NCI-H2196 (cell line): ENCODE measurements around the gene ANAPC1.
"Not testable (repeated sequence)": the region's sequence is repeated elsewhere in the genome, so short reads cannot be mapped to it uniquely, and the experiment has no call there.

Experiments used
- DNase-seq: peaks from one replicate; lab custom pipeline; 2025; ENCODE audit not compliant: unreplicated experiment; lab: John Stamatoyannopoulos, UW

The ANAPC1 gene

DNA sequence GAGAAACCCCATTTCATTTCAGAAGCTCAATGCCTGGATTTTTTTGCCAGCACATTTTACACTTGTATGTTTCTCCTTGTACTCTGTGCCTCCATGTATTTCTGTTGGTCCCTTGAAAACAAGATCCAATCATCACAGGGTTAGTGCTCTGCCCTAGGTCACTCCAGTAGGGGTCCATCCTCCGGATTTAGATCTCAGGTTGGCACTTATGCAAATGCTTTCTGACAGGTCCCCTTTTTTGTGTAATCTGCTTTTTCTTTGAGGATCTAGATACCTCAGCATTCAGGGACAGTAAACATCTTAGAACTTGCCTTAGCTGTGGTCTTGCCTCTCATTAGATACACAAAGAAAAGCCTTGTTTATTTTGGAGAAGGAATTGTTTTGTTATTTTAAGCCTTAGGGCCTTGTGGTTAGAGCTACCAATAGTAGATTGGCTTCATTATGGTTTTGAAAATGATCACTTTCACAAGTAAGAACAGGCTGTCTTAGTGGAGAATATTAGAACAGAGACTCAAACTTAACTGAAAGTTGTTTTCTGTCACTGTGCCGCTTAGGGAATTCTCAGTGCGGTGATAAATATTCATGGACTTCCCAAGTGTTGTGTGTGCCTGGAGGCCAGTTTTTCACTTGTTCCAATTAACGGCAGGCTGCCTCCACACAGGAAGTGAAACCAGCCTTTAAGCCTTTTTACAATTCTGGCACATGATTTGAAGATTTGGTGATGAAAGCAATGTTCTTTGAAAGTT lies 22.2 kb upstream of the ANAPC1 start:
- no peak for DNase-seq

DNA sequence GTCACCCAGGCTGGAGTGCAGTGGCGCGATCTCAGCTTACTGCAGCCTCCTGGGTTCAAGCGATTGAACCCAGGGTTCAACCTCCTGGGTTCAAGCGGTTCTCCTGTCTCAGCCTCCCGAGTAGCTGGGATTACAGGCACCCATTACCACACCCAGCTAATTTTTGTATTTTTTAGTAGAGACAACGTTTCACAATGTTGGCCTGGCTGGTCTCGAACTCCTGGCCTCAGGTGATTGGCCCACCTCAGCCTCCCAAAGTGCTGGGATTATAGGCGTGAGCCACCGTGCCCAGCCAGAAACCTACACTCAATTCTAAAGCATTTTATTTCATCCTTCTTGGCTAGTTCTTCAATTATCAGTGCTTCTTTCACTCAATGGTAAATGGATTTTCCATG lies 21.5 kb upstream of the ANAPC1 start:
- not testable (repeated sequence) for DNase-seq

GRCh38 chr2:111904726-111905474 lies 20.9 kb upstream of the ANAPC1 start:
- no peak for DNase-seq

- no peak for DNase-seq
These were observed 20.0 kb upstream of the ANAPC1 start for GRCh38 chr2:111903930-111904439.

DNA sequence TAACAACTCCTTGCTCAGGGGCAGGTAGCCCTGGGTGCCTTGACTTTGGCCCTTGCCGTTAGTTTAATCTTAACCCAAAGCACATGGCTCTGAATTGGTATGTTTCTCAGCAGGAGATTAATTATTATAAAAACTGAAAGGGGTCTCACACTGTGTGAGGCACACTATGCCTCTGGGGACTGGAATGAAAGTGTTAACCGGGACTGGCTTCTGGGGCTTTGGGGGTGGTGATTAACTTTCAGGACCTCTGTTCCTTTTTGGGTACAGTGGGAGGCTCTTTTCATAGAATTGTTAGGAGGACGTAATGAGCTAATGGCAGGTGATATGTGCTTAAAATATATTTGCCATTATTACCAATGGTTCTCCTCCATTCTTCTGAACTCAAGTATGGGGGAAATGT lies 19.5 kb upstream of the ANAPC1 start:
- no peak for DNase-seq

DNA sequence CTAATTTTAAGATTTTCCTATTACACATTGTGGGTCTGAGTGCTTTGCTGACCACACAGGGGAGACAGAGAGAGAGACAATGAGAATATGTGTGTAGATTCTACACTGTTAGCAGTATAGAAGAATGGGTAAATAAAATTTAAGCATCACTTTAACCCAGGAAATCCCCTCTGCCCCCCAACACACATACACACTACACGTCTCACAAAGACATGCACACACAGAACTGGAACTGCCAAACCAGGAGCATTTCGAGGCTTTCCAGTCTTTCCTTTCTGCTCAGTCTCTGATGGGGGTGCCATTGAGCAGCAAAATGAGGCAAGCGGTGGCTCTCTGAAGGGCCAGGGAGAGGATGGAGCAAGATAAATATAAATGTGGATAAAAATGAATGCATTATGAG lies 16.9 kb upstream of the ANAPC1 start:
- DNase-seq, result peak; percentile 56

- no peak for DNase-seq
These were observed 14.9 kb upstream of the ANAPC1 start for GRCh38 chr2:111898703-111899514.

- DNase-seq, result peak; percentile 81
These were observed 14.1 kb upstream of the ANAPC1 start, which contains the start of gene MERTK for GRCh38 chr2:111897924-111898702. TSS of gene MERTK (plus strand) at chr2:111898607. CDS start at chr2:111898736, 129 bp downstream.

DNA sequence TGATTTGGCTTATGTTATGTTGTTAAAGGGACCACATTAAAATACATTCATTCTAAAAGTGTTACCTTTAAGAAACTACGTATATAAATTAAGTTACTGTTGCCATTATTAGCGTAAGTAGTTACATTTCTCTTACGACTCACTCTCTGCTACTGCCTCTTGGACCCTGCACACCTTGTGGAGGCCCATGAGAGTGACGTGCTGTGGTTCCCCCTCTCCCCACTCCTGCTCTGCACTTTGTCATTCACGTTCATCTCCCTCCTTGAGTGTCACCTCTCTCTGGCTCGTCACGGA lies 13.6 kb upstream of the ANAPC1 start:
- DNase-seq, result no peak

DNA sequence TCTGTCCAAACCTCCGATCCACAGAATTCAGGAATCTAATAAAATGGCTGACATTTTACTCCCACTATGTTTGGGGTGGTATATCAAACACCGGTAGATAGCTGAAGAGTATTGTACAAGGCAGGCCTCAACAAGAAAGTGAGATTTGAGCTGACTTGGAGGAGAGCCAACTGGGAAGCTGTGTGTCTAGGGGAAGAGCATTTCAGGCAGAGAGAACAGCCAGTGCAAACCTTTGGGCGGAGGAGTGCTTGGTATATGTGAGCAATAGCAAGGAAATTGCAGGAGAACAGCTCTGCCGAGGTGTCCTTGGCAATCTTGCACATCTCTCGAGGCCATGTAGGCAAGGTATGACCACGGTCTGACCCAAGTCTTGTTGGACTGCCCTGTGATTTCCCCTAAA lies 12.6 kb upstream of the ANAPC1 start:
- DNase-seq, result peak; percentile 33

- DNase-seq, result no peak
These were observed 12.0 kb upstream of the ANAPC1 start for GRCh38 chr2:111896024-111896423.

- DNase-seq, result peak; percentile 47
These were observed 585 bp upstream of the ANAPC1 start for GRCh38 chr2:111884592-111884964.

- DNase-seq, result not testable (repeated sequence)
These were observed 11.2 kb downstream of the ANAPC1 start for GRCh38 chr2:111872806-111873205.

DNA sequence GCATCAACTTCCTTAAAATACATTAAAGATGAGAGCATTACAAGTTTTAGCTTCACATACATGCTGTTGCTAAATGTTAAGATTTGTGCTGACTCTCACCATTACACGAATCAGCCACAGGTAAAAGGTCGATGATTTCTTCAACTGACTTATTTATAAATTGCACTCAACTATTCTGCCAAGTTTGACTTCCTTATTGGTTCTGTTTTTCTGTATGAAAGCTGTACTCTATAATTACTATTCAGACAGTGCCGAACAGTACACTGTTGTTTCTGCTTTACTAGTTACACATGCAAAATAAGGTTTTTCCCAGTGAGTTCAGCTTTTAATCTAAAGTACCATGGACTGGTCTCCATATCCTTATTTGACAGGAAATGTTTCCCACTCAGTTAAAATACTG lies 18.9 kb downstream of the ANAPC1 start:
- DNase-seq, result not testable (repeated sequence)

DNA sequence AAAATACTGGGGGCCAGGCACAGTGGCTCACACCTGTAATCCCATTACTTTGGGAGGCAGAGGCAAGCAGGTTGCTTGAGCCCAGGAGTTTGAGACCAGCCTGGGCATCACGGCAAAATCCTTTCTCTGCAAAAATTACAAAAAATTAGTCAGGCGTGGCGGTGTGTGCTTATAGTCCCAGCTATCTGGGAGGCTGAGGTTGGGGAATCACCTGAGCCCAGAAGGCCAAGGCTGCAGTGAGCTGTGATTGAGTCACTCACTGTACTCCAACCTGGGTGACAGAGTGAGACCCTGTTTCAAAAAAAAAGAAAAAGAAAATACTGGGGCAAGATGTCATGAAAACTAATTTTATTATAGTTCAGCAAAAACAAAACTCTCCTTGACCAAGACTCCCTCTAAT lies 24.0 kb downstream of the ANAPC1 start:
- not testable (repeated sequence) for DNase-seq

DNA sequence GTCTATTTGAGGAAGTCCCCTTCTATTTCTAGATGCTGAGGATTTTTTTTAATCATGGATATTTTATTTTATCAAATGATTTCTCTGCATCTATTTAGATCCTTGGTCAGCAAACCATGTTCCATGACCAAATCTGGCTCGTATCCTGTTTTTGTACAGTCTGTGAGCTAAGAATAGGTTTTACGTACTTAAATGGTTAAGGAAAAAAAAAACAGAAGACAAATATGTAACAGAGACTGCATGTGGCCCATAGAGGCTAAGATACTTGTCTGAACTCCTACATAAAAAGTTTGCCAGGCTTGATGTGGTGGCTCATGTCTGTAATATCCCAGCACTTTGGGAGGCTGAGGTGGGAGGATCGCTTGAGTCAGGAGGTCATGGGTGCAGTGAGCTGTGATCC lies 31.4 kb downstream of the ANAPC1 start:
- DNase-seq, result not testable (repeated sequence)

- peak; percentile 50 for DNase-seq
These were observed 33.3 kb downstream of the ANAPC1 start for GRCh38 chr2:111850646-111851045.

GRCh38 chr2:111839625-111840282 lies 44.2 kb downstream of the ANAPC1 start:
- DNase-seq, result not testable (repeated sequence)

- not testable (repeated sequence) for DNase-seq
These were observed 45.0 kb downstream of the ANAPC1 start for GRCh38 chr2:111838992-111839391.

- DNase-seq, result not testable (repeated sequence)
These were observed 49.8 kb downstream of the ANAPC1 start for GRCh38 chr2:111834221-111834620.
